LNCaP clone FGC (cell line): ENCODE data around the gene GLIPR1L2.
"Not testable (repeated sequence)": the region's sequence is repeated elsewhere in the genome, so short reads cannot be mapped to it uniquely, and the experiment has no call there.

Experiments used
- DNase-seq: peaks from one replicate; pipeline ENCODE4 v3.0.0-alpha.2; 2011; ENCODE audit warnings: low read depth
- H3K4me3 ChIP-seq: 2 replicates; pipeline ENCODE4 v1.5.1; 2011; ENCODE audit warnings: mild to moderate bottlenecking, low read depth, low read length, control low read depth
- CTCF ChIP-seq: IDR thresholded peaks from 2 replicates; pipeline ENCODE4 v1.5.1; 2012; ENCODE audit warnings: mild to moderate bottlenecking; ENCODE audit not compliant: control insufficient read depth, insufficient read depth; ENCODE audit errors: extremely low read depth

Gene GLIPR1L2

GRCh38 chr12:75443709-75444108 lies 52.8 kb downstream of the GLIPR1L2 start:
- DNase-seq, result no peak
- H3K4me3 ChIP-seq, result no peak overlapping the region
- no peak for TF ChIP-seq CTCF

- DNase-seq, result no peak
- no peak for TF ChIP-seq CTCF
- H3K4me3 ChIP-seq, result no peak overlapping the region
Observed at GRCh38 chr12:75444429-75445136, 53.7 kb downstream of the GLIPR1L2 start.

- H3K4me3 ChIP-seq, DNase-seq: not testable (repeated sequence)
Observed at GRCh38 chr12:75445137-75445507, 54.2 kb downstream of the GLIPR1L2 start.

- DNase-seq, result no peak
- no peak for TF ChIP-seq CTCF
- no peak overlapping the region for H3K4me3 ChIP-seq
Observed at GRCh38 chr12:75446857-75447256, 56.0 kb downstream of the GLIPR1L2 start.

- no peak for DNase-seq
- TF ChIP-seq CTCF, result no peak
- no peak overlapping the region for H3K4me3 ChIP-seq
Observed at GRCh38 chr12:75447691-75448393, 57.0 kb downstream of the GLIPR1L2 start.

- DNase-seq, result no peak
- no peak overlapping the region for H3K4me3 ChIP-seq
- TF ChIP-seq CTCF, result no peak
Observed at GRCh38 chr12:75452675-75453330, 61.9 kb downstream of the GLIPR1L2 start.

GRCh38 chr12:75455839-75456238 lies 65.0 kb downstream of the GLIPR1L2 start:
- no peak for TF ChIP-seq CTCF
- DNase-seq, result no peak
- no peak overlapping the region for H3K4me3 ChIP-seq
